22Rv1 (cell line): ENCODE measurements around the gene CEBPG.

Experiments
- CTCF ChIP-seq: fragments of 450-650 bp; IDR thresholded peaks from 2 replicates; pipeline ENCODE4 v1.5.1; 2017; ENCODE audit warnings: mild to moderate bottlenecking
- ZFX ChIP-seq: fragments of 450-650 bp; IDR thresholded peaks from 2 replicates; pipeline ENCODE4 v1.6.1; 2017; ENCODE audit warnings: antibody characterized with exemption, borderline replicate concordance

- TF ChIP-seq CTCF, result no peak
- no peak for TF ChIP-seq ZFX
Observed at GRCh38 chr19:33394006-33394722, 20.7 kb downstream of the CEBPG start.
